AG20443 (cell line): ENCODE results near the gene KXD1.

Source experiments
- DNase-seq: peaks from one replicate; pipeline ENCODE4 v3.0.0; 2012; ENCODE audit warnings: low spot score, mixed read lengths

The KXD1 gene

DNA sequence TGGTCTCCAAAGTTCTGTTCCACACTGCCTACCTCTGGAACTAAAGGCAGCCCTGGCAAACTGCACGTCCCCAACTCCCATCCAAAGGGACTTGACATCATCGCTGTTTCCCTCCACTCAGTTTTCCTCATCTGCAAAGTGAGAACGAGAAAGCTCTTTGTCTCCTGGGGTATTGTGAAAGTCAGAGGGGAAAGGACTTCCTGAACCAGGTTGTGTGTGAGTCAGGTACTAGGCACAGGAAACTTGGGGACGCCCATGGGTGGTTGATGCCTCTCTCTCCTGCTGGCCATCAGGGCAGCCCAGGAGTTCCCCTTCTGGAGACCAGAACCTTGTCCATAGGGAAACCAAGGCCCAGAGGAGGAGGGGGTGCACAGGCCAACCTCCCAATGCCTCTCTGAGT is 44.2 kb downstream of the KXD1 start:
- DNase-seq: no peak

DNA sequence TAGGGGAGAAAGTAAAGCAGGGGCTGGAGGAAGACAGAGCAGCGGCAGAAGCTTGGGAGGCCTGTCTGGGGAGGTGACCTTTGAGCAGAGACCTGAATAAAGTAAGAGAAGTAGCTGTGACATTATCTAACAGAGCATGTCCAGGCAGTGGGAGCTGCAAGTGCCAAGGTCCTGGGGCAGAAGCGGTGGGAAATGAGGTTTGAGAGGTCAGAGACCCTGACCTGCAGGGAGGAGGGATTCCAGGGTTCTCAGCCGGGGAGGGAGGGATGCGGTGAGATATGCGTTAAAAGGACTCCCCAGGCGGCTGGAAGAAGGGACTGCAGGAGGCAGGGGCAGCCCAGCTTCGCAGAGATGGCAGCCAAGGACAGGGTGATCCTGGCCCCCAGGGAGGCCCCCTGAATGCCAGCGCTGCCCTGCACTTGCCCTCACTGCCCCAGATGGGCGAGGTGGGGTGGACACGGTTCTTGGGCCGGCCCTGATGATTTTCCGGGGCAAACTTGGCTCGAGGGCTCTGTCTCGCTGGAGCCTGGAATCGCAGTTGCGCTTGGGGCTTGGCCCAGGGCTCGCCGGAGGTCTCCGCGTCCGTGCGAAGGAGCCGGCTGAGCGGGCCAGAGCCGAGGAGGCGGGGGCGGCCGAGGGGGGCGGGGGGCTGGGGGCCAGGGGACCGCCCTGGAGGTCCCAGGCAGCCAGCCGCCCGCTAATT is 45.7 kb downstream of the KXD1 start:
- DNase-seq: peak; percentile 70

DNA sequence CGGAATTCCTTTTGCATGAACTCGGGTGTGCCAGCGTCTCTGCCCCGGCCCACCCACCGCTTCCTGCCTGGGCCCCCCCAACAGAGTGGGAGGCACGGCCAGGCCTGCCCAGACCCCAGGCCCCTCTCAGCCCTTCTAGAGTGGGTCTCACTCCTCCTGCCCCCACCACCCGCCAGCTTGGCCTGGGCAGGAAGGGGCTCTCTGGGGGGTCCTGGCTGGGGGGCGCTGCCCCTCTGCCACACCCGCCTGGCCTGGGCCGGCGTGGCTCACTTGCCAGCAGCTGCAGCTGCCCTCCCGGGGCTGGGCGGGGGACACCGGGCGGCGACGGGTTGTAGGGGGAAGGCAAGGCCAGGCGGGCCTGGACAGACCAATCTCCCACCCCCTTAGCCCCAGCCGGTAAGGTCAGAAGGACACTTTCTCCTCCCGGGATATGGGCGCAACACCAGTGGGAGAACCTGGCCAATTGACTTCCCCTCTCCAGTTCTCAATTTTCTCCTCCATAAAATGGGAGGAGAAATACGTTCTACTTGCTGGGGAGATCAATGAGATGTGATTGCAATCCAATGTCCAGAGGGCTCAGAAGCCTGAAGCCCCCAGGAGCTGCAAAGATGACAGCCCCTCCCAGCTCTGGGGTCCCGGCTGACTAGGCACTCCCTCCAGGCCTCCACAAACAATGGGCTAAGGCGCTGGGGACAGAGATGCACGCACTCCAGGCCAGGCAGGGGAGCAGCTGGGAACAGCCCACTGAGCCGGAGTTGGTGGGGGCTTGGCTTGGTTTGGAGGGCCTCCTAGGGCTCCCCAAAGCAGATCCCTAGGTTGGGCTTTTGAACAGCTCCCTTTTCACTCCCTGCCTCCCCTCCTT is 46.5 kb downstream of the KXD1 start:
- DNase-seq: no peak

DNA sequence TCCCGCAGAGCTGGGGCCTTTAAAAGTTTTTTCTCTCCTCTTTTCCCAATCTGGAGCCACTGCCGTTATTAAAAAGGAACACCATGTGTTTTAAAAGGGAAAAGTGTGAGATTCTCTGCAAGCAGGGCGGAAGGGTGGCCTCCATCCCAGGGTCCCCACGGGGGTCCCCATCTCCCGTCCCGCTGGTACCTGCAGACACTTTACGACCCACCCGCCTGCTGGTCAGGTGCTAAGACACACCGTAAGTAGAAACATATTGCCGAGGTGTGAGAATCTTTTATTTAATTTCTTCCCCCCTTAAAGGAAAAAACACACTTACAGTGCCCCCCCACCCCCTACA is 47.1 kb downstream of the KXD1 start:
- DNase-seq: no peak

DNA sequence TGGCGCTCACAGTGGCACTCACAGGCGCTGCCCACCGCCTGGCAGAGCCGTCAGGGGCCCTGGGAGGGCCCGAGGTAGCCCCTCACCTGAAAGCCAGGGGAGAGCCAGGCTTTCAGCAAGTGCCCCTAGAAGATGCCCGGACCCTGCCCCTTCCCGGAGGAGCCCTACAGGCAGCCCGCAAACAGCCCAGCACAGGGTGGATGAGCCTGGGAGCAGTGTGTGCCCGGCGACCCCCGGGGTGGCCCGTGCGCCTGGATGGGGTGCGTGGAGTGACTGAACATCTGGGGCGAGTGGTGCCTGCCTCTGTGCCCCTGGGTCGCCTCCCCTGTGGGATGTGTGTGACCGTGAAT is 47.5 kb downstream of the KXD1 start:
- DNase-seq: no peak

DNA sequence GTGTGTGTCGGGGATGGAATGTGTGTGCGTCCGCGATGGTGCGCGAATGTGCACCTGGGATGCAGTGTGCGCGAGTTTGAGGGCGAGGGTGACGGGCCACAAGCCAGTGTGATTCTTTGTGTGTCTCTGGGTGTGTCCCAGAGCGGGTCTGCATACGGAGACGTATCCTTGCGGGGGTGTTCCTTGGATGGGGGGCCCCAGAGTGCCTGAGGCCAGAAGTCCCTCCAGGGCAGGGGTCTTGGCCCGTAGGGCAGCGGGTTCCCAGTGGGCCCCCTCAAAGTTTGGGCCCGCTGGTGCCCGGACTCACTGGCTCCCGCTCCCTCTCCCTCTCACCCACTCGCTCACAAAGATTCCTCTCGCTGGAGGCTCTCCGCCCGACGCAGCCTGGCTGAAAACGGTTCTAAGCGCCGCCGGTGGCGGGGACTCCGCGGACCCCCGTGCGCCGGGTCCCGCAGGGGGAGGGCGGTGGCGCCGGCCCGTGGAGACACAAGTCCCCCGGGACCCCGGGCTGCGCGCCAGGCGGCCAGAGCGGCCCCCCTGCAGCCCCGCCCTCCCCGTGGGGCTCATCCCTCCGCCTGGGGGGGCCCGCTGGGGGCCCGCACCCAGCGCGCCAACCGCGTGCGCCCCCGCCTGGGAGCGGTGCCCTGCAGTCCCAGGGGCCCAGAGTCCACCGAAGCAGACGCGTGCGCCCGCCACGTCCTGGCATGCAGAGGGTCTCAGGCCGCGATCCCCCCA is 48.0 kb downstream of the KXD1 start:
- DNase-seq: no peak

DNA sequence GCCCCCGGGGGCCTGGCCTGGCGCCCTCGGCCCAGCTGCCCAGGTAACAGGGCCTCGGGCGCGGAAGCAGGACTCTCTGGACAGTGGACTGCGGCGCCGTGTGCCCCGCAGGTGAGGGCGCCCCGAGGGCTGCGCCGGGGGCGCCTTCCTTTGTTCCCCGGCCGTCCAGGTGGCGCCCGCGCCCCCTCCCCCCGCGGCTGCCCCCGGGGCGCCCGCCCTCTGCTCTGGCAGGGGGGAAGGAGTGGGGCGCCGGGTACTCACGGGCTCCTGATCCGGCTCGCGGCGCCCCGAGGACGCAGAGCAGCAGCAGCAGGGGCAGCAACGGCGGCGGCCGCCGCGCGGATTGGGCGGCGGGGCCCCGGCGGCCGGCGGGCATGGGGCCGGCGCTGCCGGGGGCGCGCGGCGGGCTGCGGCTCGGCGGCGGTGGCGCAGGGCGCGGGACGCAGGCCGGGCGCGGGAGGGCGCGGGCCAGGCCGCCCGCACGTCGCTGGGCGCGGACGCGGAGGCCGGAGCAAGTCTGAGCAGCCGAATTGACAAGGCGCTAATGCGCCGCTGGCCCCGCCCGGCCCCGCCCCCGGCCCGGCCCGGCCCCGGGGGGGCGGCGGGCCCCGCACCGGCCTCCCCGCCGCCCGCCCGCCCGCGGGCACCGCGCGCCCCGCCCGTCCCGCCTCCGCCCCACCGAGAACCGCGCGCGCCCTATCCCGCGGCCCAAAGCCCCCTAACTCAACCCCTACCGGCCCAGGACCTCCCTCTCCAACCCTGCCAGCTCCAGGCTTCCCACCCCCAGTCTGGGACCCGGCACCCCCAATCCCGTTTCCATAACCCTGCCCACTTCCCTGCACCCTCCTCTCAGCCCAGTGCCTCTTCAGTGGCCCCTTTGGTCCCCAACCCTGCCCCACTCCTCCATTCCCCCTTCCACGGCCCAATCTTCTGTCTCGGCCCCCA is 48.9 kb downstream of the KXD1 start, which contains the start of gene CRLF1:
CRLF1 (minus strand) TSS at position 519 of the 945 bp plus-strand sequence; CDS start at position 376, 143 bp downstream.
- DNase-seq: no peak

DNA sequence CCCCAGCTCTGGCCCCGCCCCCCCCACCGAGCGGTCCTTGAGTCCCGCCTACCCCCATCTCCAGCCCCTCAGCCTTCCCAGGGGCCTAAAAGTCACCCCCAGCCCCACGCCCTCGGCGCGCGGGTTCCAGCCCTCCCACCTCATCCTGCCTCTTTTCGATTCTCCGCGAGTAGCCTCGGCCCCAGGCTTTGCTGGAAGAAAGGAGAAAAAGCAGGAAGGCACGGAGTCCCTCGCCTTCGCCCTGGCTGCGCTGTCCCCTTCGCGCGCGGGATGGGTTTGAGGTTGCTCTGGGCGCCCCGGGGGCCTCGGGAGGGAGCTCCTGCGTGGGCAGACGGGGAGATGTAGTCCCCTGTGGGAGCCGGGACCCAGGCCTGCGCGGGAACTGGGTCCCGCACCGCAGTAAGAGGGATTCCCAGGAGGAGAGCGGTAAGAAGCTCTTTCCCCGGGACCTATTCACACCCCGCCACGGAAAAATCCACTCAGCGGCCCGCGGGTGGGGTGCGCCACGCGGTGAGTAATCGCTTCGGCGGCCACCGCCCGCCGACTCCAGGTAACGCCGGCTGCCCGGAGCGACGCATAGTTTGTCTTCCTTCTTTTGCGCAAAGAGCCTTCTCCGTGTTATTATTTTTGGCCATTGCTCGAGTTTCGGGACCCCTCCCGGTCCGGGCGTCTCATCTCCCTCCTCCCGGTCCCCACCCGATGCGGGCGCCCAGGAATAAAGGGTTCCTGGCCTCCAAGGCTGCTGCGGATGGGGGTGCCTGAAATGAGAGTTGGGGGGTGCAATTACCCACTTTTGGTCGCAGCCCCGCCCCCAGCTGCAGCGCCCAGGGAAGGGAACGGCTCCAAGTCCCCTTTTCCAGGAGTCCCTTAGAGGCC is 49.8 kb downstream of the KXD1 start:
- DNase-seq: no peak

DNA sequence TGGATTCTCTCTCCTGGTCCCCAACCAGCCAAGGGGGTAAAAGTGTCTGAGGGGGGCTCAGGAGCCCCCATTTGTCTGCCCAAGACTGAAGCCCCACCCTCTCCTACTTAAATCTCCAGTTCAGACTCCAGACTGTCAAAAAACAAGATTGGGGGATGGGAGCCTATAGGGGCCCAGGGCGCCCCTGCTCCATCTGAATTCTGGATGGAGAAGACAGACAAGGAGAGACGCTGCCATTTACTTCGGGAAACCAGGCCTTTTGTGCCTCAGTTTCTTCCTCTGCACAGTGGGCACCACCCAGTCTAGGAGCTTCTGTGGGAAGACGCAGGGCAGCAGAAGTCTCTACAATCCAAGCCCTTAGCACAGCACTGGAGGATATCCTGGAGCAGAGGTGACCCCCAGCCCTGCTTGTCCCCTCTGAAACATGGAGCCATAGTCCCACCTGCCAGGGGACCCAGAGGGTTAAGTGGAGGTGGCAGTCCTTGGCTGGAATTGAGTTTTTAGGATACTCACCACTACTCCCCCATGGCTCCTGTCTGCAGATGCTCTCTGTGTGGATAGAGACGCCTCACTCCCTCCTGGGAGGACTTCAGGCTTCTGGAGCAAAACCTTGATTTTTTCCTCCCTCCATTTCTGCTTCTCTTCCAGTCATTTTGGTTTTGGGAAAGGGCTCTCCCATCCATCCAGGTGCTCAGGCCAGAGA is 50.6 kb downstream of the KXD1 start:
- DNase-seq: no peak

DNA sequence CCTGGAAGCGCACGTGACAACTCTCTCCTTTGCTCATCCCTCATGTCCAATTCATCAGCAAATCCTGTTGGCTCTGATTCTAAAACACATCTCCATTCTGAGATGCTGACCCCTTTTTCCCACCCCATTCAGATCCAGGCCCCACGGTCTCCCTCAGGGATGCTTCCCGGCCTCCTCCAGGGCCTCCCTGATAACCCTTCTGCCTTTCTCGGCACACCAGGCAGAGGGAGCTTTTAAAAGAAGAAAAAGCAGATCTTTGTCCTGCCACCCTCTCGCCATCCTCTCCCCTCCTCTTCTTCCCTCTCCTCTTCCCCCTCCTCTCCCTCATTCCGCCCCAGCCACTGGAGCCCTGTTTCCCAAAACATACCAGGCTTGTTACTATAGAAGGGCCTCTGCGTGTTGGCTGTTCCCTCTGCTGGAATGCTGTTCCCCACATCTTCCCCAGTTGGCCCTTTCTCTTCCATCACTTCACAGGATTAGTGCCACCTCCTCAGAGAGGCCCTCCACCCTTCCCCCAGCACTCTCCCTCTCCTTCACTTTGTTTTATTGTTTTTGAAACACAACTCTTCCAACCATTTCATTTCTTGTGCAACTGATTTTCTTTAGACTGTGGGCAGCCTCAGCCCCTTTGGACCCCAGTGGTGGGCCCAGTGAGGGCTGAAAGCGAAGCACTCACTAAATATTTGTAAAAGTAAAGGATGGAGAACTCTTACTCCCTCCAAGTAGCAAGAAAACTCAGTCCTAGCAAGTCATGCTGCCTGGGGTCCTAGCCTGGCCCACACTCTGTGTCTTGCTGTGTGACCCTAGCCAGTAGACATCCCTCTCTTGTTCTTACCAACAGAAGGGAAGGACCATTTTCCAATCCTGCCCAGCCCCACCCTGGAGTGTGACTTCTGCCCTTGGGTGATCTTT is 51.4 kb downstream of the KXD1 start:
- no peak for DNase-seq

DNA sequence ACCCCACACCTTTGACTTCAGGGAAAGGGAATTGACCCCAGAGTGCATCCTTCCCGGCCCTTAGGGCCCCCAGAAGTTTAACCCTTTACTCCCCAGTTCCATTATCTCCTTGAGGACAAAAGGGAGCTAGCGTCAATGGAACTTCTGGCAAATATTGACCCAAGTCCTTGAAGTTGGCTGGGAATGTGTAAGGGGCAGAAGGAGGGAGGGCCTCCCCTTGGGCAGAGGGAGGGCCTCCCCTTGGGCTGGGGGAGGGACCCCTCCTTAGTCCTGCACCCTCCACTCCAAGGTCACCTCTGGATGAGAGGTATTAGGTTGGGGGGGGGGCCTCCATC is 52.0 kb downstream of the KXD1 start:
- no peak for DNase-seq

DNA sequence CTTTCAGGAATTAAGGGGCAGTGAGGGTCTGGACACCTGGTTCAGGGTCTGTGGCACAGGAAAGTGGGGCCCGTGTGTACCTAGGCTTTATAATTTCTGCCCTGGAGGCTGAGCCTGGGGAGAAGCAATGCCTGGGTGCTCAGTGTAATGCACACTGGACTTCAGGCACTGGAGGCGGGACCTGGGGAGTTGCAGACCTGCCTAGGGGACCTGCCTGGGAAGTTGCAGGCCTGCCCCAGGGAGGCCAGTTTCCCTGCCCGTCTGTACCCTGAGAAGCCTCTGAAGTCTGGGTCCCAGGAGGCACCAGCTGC is 52.5 kb downstream of the KXD1 start:
- DNase-seq: no peak

DNA sequence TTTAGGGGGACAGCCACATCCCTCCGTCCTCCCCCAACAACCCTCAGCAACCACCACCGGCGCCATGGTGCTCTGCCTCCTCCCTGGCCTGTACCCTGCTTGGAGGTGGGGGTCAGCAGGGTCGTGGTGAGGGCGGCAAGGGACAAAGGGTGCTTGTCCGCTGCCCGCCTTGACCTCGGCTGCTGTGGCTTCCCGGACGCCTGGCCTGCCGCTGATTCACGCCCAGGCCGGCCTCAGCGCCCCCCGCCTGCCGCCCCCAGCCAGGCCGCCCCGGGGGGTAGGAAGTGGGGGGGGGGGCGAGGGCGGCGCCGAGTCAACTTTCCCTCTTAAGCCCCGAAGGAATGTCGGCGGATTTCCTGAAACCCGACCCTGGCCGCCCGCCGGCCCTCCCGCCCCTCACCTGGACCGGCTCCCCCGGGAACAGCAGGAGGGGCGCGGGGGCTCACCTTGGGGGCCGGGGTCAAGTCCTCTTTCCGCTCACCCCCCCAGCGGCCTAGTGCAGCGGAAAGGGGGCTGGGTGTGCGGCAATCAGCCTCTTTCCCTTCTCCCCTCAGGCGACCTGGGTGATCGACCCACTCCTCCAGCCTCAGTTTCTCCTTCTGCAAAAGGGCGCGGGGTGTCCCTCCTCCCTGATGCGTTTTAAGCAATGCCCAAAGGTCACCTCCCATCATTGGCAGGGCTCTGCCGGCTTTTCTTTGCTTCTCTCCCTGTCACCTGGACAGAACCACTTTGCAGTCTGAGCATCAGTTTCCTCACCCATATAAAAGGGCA is 53.1 kb downstream of the KXD1 start:
- no peak for DNase-seq

DNA sequence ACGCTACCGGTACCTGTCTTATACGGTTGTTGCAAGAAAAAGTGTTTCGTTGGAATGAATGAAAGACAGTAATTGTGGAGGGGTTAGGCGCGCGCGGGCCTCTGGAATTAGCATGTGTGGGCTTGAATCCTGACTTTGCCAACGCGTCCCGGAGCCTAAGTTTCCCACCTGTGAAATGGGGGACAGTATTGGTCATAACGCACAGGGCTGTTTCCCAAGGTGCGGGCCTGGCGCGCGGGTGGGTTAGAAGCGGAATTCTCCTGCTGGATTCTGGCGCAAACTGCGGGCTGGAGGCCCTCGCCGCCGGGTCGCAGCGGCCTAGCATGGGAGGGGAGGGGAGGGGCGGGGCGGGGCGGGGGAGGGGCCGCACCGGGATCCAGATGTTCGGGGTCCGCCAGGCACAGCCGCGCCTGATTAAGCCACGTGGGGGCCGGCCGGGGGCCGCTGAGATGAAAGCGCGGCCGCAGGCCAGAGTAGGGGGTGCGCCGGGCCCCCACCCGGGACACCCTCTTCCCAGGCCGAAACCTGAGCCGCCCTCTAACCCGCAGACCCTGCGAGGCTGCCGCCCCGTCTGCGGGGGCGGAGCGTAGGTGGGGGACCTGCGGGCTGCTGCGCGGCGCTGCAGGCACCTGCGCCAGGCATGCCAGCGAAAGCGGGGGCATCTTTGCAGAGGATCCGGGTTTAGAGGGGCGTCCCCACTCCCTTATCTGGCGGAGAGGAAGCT is 53.8 kb downstream of the KXD1 start:
- DNase-seq: no peak

DNA sequence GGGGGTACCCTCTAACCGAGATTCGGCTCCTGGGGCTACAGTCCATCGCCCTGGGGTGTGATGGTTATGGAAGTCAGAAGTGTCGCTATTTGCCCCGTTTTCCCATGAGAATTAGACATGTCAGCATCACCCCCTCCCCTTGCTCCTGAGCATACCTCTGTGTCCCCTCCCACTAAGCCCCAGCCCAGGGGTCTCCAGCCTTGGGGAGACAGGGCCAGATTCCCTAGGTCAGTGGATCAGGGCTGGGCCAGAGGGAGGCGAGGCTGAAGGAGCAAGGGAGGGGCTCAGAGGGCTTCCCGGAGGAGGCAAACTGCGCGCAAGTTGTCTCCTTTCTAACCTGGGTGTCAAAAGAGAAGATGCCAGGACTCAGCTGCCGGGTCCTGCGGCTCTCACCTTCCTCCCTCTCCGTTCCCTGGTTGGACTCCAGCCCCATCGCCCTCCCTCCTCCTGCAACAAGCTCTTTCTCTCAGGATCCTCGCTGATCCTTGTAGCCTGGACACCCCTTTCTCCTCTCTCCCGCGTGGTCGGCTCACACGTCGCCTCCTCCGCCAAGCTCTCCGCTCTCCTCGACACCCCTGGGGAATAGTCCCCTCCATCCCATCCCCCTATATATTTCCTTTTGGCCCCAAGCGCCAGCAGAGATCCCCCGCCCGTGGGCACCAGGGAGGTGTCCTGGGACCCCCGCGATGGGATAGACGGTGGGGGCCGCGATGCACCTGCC is 54.5 kb downstream of the KXD1 start:
- DNase-seq: no peak

DNA sequence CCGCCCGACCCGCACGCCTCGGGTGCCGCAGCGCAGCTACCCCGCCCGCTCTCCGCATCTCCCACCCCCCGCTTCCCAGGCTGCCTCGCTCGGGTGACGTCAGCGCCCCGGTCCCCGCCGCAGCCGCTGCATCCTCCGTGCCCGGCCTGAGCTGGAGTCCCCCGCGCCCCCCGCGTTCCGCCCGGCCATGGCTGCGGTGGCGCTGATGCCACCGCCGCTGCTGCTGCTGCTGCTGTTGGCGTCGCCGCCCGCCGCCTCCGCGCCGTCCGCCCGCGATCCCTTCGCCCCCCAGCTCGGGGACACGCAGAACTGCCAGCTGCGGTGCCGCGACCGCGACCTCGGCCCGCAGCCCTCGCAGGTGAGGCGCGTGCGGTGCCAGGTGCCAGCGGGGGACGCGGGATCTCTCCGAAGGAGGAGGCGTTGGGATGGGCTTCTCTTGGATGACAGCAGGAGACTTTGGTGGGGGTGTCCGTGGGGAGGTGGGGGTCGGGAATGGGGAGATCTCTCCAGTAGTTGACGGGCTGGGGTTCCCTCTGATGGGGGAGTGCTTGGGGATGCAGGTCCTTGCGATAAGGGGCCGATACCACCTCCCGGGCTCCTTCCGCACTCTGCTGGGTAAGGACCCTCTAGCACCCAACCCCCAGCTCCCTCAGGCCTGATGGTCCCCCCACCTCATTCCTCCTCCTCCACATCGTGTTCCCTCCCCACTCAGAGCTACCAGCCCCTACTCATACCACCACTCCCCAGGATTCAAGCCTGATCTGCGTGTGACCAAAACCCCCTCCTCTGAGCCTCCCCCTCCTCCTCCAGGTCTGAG is 55.3 kb downstream of the KXD1 start, which contains the start of gene TMEM59L:
TMEM59L (plus strand) TSS at position 99 of the 817 bp plus-strand sequence; CDS start at position 188, 89 bp downstream.
- peak; percentile 59 for DNase-seq
